HepG2 (cell line): Measurements from ENCODE around the gene PODN. TPM values are rescaled to one million over a fixed set of nuclear protein-coding genes. Genes with fewer than 3 reads are reported as not detected.

Source experiments
- ATAC-seq: fragments of 200-7000 bp; cut with Tn5 transposase; 3 replicates; pipeline ENCODE4 v1.9.1; 2020; ENCODE audit warnings: mild to moderate bottlenecking, moderate library complexity
- BruUV-seq: library from RNA; stranded (reverse); fragments of 400-500 nt; replicated peaks from 2 replicates; lab custom pipeline; 2021; lab: Mats Ljungman, UMichigan
- CTCF ChIA-PET: fragments of 300-600 bp; formaldehyde crosslinking; extraction: SDS; loops from one replicate; lab custom pipeline; 2021; ENCODE audit warnings: low total read pairs, inconsistent platforms, low intra/inter-chr PET ratio; lab: Yijun Ruan, JAX
- POLR2A ChIA-PET: fragments of 350-600 bp; sonication (Branson Sonifier 250); formaldehyde crosslinking; loops from one replicate; lab custom pipeline; 2020; ENCODE audit warnings: antibody characterized with exemption, inconsistent platforms; lab: Yijun Ruan, JAX
- DNase-seq: peaks from one replicate; pipeline ENCODE4 v3.0.0-alpha.2; 2015; ENCODE audit warnings: low spot score
- FAIRE-seq: peaks from 3 replicates; lab custom pipeline; 2011; peaks lifted over from hg19 to GRCh38; lab: Jason Lieb, UNC
- H2AFZ ChIP-seq: one replicate; pipeline ENCODE4 v1.6.1; 2011; ENCODE audit warnings: low read length, inconsistent platforms
- H3K27ac ChIP-seq: fragments of 300-600 bp; 3 replicates; pipeline ENCODE4 v1.8.0; 2011; ENCODE audit warnings: mixed run types, mild to moderate bottlenecking, mixed read lengths, low read length, inconsistent platforms; ENCODE audit not compliant: insufficient read depth; ENCODE audit errors: extremely low read length
- H3K27me3 ChIP-seq, 2 experiments: fragments of 200-600 bp in 1 of 2; 2 replicates in 1 of 2; 3 replicates in 1 of 2; pipeline versions ENCODE4 v1.6.0 to v1.8.0; 2011; ENCODE audit warnings: low read length in 2 of 2, mild to moderate bottlenecking in 2 of 2, moderate library complexity in 2 of 2, inconsistent platforms in 1 of 2; ENCODE audit not compliant: insufficient read depth in 2 of 2, control insufficient read depth in 1 of 2
- H3K36me3 ChIP-seq, 2 experiments: fragments of 200-600 bp in 1 of 2; replicated peaks in 1 of 2; 2 replicates in 1 of 2; 3 replicates in 1 of 2; pipeline versions ENCODE4 v1.5.1 to v1.8.0; 2011; ENCODE audit warnings: low read length in 2 of 2, inconsistent platforms in 1 of 2; ENCODE audit not compliant: insufficient read depth in 2 of 2, control insufficient read depth in 1 of 2
- H3K4me1 ChIP-seq: 2 replicates; pipeline ENCODE4 v1.5.1; 2012; ENCODE audit warnings: low read length, inconsistent platforms; ENCODE audit not compliant: insufficient read depth
- H3K4me2 ChIP-seq: 2 replicates; pipeline ENCODE4 v1.6.0; 2011; ENCODE audit warnings: low read depth, low read length, inconsistent platforms
- H3K4me3 ChIP-seq, 3 experiments: fragments of 200-600 bp in 1 of 3; sonication (generic), shearing (Covaris generic) in 1 of 3; replicated peaks in 1 of 3; 2 replicates each; pipeline ENCODE4 v1.5.1; 2011 to 2016; ENCODE audit warnings: low read length in 3 of 3, inconsistent platforms in 2 of 3, low read depth in 2 of 3, mild to moderate bottlenecking in 2 of 3, control low read depth in 1 of 3, mixed read lengths in 1 of 3; ENCODE audit not compliant: insufficient read depth in 1 of 3
- H3K79me2 ChIP-seq: one replicate; pipeline ENCODE4 v1.6.1; 2011; ENCODE audit warnings: low read length, inconsistent platforms; ENCODE audit not compliant: insufficient read depth
- H3K9ac ChIP-seq: 2 replicates; pipeline ENCODE4 v1.6.0; 2011; ENCODE audit warnings: mild to moderate bottlenecking, low read depth, low read length, inconsistent platforms; ENCODE audit not compliant: insufficient read depth
- H3K9me3 ChIP-seq: 2 replicates; pipeline ENCODE4 v1.5.1; 2012; ENCODE audit warnings: mild to moderate bottlenecking, low read length
- H4K20me1 ChIP-seq: 2 replicates; pipeline ENCODE4 v1.6.0; 2011; ENCODE audit warnings: inconsistent platforms, mild to moderate bottlenecking, low read length, moderate library complexity; ENCODE audit not compliant: insufficient read depth
- BHLHE40 ChIP-seq: IDR thresholded peaks from 2 replicates; pipeline ENCODE4 v1.6.1; 2011; ENCODE audit warnings: low read length, improper control_type of control experiment
- GLI4 ChIP-seq: sonication (generic); formaldehyde crosslinking; IDR thresholded peaks from 2 replicates; pipeline ENCODE4 v1.5.1; 2020; ENCODE audit warnings: missing genetic modification reagents, mild to moderate bottlenecking, moderate library complexity, borderline replicate concordance
- PAWR ChIP-seq: sonication (generic); formaldehyde crosslinking; IDR thresholded peaks from 2 replicates; pipeline ENCODE4 v1.4.0; 2020; ENCODE audit warnings: missing genetic modification reagents, mild to moderate bottlenecking, borderline replicate concordance
- TBX3 ChIP-seq: fragments of 450-650 bp; IDR thresholded peaks from 2 replicates; pipeline ENCODE4 v1.6.1; 2017; ENCODE audit warnings: antibody characterized with exemption, mild to moderate bottlenecking, inconsistent platforms, borderline replicate concordance
- ZFP1 ChIP-seq: IDR thresholded peaks from 2 replicates; pipeline ENCODE4 v1.6.1; 2016
- ZNF629 ChIP-seq: sonication (generic); formaldehyde crosslinking; conservative IDR thresholded peaks from 2 replicates; pipeline ENCODE4 v1.5.0; 2020; ENCODE audit warnings: missing genetic modification reagents
- ZNF672 ChIP-seq: sonication (generic); formaldehyde crosslinking; IDR thresholded peaks from 2 replicates; pipeline ENCODE4 v1.8.1; 2022; ENCODE audit warnings: missing genetic modification reagents
- ZNF883 ChIP-seq: sonication (generic); formaldehyde crosslinking; IDR thresholded peaks from 2 replicates; pipeline ENCODE4 v1.5.1; 2020; ENCODE audit warnings: mild to moderate bottlenecking, missing genetic modification reagents; ENCODE audit errors: not compliant biosample characterization
- WGBS: methylation state at CpG from one replicate; pipeline ENCODE4 v1.1.6; 2017; ENCODE audit warnings: low lambda C conversion rate; 5-methylcytosine and 5-hydroxymethylcytosine counted together
- in situ Hi-C: cut with HindIII; loops from 2 replicates; pipeline ENCODE4 v1.10.0; 2017; ENCODE audit warnings: low pct_unique_long_range_greater_than_20kb; ENCODE audit not compliant: extremely low pct_ligation_motif_present
- intact Hi-C: fragments of 100-400 bp; cut with micrococcal nuclease; formaldehyde crosslinking; loops from one replicate; pipeline ENCODE4 v1.10.0; 2022; ENCODE audit not compliant: unreplicated experiment
- polyA plus RNA-seq, 8 experiments: library from polyadenylated mRNA; depleted of rRNA in 3 of 8; stranded (reverse) in 7 of 8; unstranded in 1 of 8; fragments of >200 nt; fragmentation: Illumina TruSeq in 4 of 8; extraction: Trizol in 4 of 8; gene quantifications; 2 replicates each; pipeline versions ENCODE4 v1.2.1 to v1.2.3, GENCODE V29; 2011 to 2016; ENCODE audit warnings: low read depth in 4 of 8, missing spikeins in 1 of 8, mixed read lengths in 1 of 8; ENCODE audit not compliant: insufficient read depth in 1 of 8
- total RNA-seq, 5 experiments: library from RNA; depleted of rRNA; stranded (reverse); fragments of >200 nt; fragmentation: Illumina TruSeq; extraction: Trizol; gene quantifications; 2 replicates each; pipeline ENCODE4 v1.2.3, GENCODE V29; 2016; ENCODE audit warnings: low read depth in 1 of 5
- TF ChIP-seq, protein P1 (sequence below): IDR thresholded peaks from 2 replicates; pipeline ENCODE4 v1.6.1; 2012; ENCODE audit warnings: inconsistent platforms
- TF ChIP-seq, protein P2 (sequence below): sonication (generic); formaldehyde crosslinking; IDR thresholded peaks from 2 replicates; pipeline ENCODE4 v1.5.0; 2020; ENCODE audit warnings: mild to moderate bottlenecking, missing genetic modification reagents
- TF ChIP-seq, protein P3 (sequence below): sonication (generic); formaldehyde crosslinking; IDR thresholded peaks from 2 replicates; pipeline ENCODE4 v1.4.0; 2020; ENCODE audit warnings: mild to moderate bottlenecking, missing genetic modification reagents
- TF ChIP-seq, protein P4 (sequence below): sonication (generic); formaldehyde crosslinking; IDR thresholded peaks from 2 replicates; pipeline ENCODE4 v1.8.0; 2022; ENCODE audit warnings: mild to moderate bottlenecking, missing genetic modification reagents, moderate library complexity

PODN gene
- total and polyA plus RNA-seq, 2 of the 13 experiments (the other 11 are each of a cell fraction or from before 2014, with no cell fraction given) = 0.13 TPM; not detected in 1

DNA sequence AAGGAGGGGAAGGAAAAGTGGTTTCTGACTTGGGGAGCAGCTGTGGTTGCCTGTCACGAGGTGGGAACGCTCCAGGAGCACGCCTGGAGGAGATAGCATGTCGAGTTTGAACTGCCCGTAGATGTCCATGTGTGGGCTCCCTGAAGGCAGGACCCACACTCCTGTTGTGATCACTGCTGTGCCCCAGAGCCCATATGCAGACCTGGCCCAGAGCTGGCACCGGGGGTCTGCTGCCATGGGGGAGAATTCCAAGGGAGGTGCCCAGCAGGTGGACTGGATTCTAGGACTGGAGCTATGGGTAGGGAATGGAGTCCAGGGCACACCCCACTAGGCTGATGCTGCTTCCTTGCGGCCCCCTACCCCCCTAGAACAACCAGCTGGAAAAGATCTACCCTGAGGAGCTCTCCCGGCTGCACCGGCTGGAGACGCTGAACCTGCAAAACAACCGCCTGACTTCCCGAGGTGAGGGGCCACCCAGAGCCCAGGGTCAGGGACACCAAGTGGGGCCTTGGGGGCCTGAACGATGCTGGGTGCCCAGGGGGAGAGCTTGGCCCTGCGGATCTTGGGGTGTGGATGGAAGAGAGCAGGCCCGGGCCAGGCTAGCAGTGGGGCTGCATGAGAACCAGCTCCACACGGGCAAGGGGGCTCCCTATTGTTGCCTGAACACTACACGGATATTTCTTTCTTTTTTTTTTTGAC is 9.3 kb downstream of the PODN start:
- no peaks in the 10 kb centered on the region for H4K20me1 ChIP-seq
- no peak overlapping the region for H3K27ac ChIP-seq
- DNase-seq (no peak), FAIRE-seq (no peak), ATAC-seq (no peak)
- ChIA-PET CTCF (no interaction called here), POLR2A (no interaction called here)
- peaks cover 2 to 52% of the 10 kb centered on the region in 2 experiments for H3K27me3 ChIP-seq
- BruUV-seq = no TSS peak
- in situ Hi-C loops = no loop called here
- intact Hi-C loops = no loop called here
- no peaks in the 10 kb centered on the region for H3K79me2 ChIP-seq
- H2AFZ ChIP-seq = no peak overlapping the region
- no peak overlapping the region for H3K9ac ChIP-seq
- no peak overlapping the region for H3K4me2 ChIP-seq
- no peak overlapping the region; a peak in 1 of 6 replicates for H3K4me3 ChIP-seq
- no peaks in the 10 kb centered on the region for H3K36me3 ChIP-seq
- no peaks in the 10 kb centered on the region for H3K9me3 ChIP-seq
- 44% methylated on average over 8 of the region's 17 CpGs for WGBS
- TF ChIP-seq ZNF672 (no peak), ZFP1 (CRISPR knock-in tag) (no peak), PAWR (no peak), BHLHE40 (no peak), ZNF629 (no peak), GLI4 (CRISPR knock-in tag) (no peak), TBX3 (no peak), ZNF883 (no peak)
- TF ChIP-seq, protein P1, sequence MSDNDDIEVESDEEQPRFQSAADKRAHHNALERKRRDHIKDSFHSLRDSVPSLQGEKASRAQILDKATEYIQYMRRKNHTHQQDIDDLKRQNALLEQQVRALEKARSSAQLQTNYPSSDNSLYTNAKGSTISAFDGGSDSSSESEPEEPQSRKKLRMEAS = no peak
- TF ChIP-seq, protein P2, sequence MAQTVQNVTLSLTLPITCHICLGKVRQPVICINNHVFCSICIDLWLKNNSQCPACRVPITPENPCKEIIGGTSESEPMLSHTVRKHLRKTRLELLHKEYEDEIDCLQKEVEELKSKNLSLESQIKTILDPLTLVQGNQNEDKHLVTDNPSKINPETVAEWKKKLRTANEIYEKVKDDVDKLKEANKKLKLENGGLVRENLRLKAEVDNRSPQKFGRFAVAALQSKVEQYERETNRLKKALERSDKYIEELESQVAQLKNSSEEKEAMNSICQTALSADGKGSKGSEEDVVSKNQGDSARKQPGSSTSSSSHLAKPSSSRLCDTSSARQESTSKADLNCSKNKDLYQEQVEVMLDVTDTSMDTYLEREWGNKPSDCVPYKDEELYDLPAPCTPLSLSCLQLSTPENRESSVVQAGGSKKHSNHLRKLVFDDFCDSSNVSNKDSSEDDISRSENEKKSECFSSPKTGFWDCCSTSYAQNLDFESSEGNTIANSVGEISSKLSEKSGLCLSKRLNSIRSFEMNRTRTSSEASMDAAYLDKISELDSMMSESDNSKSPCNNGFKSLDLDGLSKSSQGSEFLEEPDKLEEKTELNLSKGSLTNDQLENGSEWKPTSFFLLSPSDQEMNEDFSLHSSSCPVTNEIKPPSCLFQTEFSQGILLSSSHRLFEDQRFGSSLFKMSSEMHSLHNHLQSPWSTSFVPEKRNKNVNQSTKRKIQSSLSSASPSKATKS (CRISPR knock-in tag) = no peak
- TF ChIP-seq, protein P3, sequence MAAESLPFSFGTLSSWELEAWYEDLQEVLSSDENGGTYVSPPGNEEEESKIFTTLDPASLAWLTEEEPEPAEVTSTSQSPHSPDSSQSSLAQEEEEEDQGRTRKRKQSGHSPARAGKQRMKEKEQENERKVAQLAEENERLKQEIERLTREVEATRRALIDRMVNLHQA = no peak
- TF ChIP-seq, protein P4, sequence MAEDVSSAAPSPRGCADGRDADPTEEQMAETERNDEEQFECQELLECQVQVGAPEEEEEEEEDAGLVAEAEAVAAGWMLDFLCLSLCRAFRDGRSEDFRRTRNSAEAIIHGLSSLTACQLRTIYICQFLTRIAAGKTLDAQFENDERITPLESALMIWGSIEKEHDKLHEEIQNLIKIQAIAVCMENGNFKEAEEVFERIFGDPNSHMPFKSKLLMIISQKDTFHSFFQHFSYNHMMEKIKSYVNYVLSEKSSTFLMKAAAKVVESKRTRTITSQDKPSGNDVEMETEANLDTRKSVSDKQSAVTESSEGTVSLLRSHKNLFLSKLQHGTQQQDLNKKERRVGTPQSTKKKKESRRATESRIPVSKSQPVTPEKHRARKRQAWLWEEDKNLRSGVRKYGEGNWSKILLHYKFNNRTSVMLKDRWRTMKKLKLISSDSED (CRISPR knock-in tag) = no peak
- peaks cover 27% of the 10 kb centered on the region for H3K4me1 ChIP-seq
